ENCODE measurements around the gene TMEM88. TPM values are rescaled to one million over a fixed set of nuclear protein-coding genes. Genes with fewer than 3 reads are reported as not detected.

The TMEM88 gene
- polyA plus RNA-seq, 1 donor from 2014 or later: 4.2 TPM

DNA sequence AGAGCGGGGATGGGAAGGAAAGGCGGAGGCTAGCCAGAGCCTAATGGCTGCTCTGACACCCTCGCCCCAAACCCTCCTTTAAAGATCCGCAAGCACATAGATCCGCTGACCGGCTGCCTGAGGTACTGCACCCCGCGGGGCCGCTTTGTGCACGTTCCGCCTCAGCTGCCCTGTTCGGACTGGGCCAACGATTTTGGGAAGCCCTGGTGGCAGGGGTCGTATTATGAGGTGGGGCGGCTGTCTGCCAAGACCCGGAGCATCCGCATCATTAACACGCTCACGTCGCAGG lies 3.6 kb downstream of the TMEM88 start:
- TF ChIP-seq SMC3 (conservative IDR thresholded peaks at IDR 0.05; ENCODE audit: poor library complexity) (peak; percentile 49), POLR2AphosphoS5 (IDR thresholded peaks at IDR 0.05) (no peak), TAF1 (IDR thresholded peaks at IDR 0.05; ENCODE audit: low read depth) (no peak), EP300 (conservative IDR thresholded peaks at IDR 0.05; ENCODE audit: poor library complexity, severe bottlenecking) (no peak), RAD21 (conservative IDR thresholded peaks at IDR 0.05) (peak; percentile 43), EZH2 (IDR thresholded peaks at IDR 0.05; ENCODE audit: borderline replicate concordance, insufficient read depth, low read length, poor library complexity, severe bottlenecking) (no peak), MXI1 (conservative IDR thresholded peaks at IDR 0.05; ENCODE audit: poor library complexity, severe bottlenecking) (no peak)
- TF ChIP-seq, protein P1, sequence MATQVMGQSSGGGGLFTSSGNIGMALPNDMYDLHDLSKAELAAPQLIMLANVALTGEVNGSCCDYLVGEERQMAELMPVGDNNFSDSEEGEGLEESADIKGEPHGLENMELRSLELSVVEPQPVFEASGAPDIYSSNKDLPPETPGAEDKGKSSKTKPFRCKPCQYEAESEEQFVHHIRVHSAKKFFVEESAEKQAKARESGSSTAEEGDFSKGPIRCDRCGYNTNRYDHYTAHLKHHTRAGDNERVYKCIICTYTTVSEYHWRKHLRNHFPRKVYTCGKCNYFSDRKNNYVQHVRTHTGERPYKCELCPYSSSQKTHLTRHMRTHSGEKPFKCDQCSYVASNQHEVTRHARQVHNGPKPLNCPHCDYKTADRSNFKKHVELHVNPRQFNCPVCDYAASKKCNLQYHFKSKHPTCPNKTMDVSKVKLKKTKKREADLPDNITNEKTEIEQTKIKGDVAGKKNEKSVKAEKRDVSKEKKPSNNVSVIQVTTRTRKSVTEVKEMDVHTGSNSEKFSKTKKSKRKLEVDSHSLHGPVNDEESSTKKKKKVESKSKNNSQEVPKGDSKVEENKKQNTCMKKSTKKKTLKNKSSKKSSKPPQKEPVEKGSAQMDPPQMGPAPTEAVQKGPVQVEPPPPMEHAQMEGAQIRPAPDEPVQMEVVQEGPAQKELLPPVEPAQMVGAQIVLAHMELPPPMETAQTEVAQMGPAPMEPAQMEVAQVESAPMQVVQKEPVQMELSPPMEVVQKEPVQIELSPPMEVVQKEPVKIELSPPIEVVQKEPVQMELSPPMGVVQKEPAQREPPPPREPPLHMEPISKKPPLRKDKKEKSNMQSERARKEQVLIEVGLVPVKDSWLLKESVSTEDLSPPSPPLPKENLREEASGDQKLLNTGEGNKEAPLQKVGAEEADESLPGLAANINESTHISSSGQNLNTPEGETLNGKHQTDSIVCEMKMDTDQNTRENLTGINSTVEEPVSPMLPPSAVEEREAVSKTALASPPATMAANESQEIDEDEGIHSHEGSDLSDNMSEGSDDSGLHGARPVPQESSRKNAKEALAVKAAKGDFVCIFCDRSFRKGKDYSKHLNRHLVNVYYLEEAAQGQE (IDR thresholded peaks at IDR 0.05; ENCODE audit: borderline replicate concordance): peak; percentile 4
- TF ChIP-seq, protein P2, sequence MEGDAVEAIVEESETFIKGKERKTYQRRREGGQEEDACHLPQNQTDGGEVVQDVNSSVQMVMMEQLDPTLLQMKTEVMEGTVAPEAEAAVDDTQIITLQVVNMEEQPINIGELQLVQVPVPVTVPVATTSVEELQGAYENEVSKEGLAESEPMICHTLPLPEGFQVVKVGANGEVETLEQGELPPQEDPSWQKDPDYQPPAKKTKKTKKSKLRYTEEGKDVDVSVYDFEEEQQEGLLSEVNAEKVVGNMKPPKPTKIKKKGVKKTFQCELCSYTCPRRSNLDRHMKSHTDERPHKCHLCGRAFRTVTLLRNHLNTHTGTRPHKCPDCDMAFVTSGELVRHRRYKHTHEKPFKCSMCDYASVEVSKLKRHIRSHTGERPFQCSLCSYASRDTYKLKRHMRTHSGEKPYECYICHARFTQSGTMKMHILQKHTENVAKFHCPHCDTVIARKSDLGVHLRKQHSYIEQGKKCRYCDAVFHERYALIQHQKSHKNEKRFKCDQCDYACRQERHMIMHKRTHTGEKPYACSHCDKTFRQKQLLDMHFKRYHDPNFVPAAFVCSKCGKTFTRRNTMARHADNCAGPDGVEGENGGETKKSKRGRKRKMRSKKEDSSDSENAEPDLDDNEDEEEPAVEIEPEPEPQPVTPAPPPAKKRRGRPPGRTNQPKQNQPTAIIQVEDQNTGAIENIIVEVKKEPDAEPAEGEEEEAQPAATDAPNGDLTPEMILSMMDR (IDR thresholded peaks at IDR 0.05; ENCODE audit: poor library complexity, severe bottlenecking): peak; percentile 64
- peaks cover 22% of the 10 kb centered on the region for H3K79me2 ChIP-seq (replicated peaks; ENCODE audit: insufficient read depth, low read length)
- no peaks in the 10 kb centered on the region for H4K20me1 ChIP-seq (ENCODE audit: insufficient read depth)
- peak overlapping the region; percentile 92 for H3K9ac ChIP-seq (ENCODE audit: low read length)
- peak overlapping the region; percentile 98 for H3K27ac ChIP-seq (ENCODE audit: low read length)
- no peaks in the 10 kb centered on the region for H3K36me3 ChIP-seq (ENCODE audit: insufficient read depth, low read length)
- H3K4me3 ChIP-seq (ENCODE audit: low read length): peak overlapping the region; percentile 85
- peaks cover 13% of the 10 kb centered on the region for H3F3A ChIP-seq (ENCODE audit: insufficient read depth, low read length, poor library complexity, severe bottlenecking)
- H3K9me3 ChIP-seq (ENCODE audit: low read length): no peaks in the 10 kb centered on the region
- no peaks in the 10 kb centered on the region for H3K27me3 ChIP-seq (ENCODE audit: insufficient read depth, low read depth, low read length)
- peak overlapping the region; percentile 71 for H3K4me2 ChIP-seq (ENCODE audit: low read length)
- H3K9me2 ChIP-seq (ENCODE audit: insufficient read depth, low read length): no peaks in the 10 kb centered on the region
- peak overlapping the region; percentile 59 for H2AFZ ChIP-seq (ENCODE audit: low read depth, low read length)

DNA sequence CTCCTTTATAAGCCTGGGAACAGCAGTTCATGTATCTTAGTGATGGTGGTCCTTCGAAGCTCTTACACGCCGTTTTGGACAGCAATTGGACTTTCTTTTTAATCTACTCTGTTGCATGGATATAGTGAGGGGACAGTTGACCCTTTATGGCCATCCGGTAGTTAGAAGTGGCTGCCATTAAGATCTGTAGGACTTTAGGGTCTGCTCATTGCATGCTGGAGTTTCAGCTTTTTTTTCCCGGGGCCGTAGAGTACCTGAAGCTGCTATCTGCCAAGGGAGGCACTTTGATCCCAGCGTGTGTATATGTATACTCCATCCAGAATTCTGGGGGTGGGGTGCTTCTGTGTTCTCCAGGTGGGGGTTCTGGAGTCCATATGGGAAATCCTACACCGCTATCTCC lies 4.2 kb downstream of the TMEM88 start:
- peak overlapping the region; percentile 71 for H3K4me2 ChIP-seq (ENCODE audit: low read length)
- H3K4me3 ChIP-seq (ENCODE audit: low read length): peak overlapping the region; percentile 85
- no peak for TF ChIP-seq RAD21 (conservative IDR thresholded peaks at IDR 0.05)
- TF ChIP-seq, protein P1 (IDR thresholded peaks at IDR 0.05; ENCODE audit: borderline replicate concordance): no peak
- TF ChIP-seq TAF1 (IDR thresholded peaks at IDR 0.05; ENCODE audit: low read depth): no peak
- no peak for TF ChIP-seq EP300 (conservative IDR thresholded peaks at IDR 0.05; ENCODE audit: poor library complexity, severe bottlenecking)
- no peak for TF ChIP-seq SMC3 (conservative IDR thresholded peaks at IDR 0.05; ENCODE audit: poor library complexity)
- no peak for TF ChIP-seq EZH2 (IDR thresholded peaks at IDR 0.05; ENCODE audit: borderline replicate concordance, insufficient read depth, low read length, poor library complexity, severe bottlenecking)
- TF ChIP-seq, protein P2 (IDR thresholded peaks at IDR 0.05; ENCODE audit: poor library complexity, severe bottlenecking): no peak
- H4K20me1 ChIP-seq (ENCODE audit: insufficient read depth): no peaks in the 10 kb centered on the region
- no peaks in the 10 kb centered on the region for H3K9me3 ChIP-seq (ENCODE audit: low read length)
- peak overlapping the region; percentile 98 for H3K27ac ChIP-seq (ENCODE audit: low read length)
- peaks cover 13% of the 10 kb centered on the region for H3F3A ChIP-seq (ENCODE audit: insufficient read depth, low read length, poor library complexity, severe bottlenecking)
- peaks cover 22% of the 10 kb centered on the region for H3K79me2 ChIP-seq (replicated peaks; ENCODE audit: insufficient read depth, low read length)
- peak overlapping the region; percentile 92 for H3K9ac ChIP-seq (ENCODE audit: low read length)
- no peaks in the 10 kb centered on the region for H3K27me3 ChIP-seq (ENCODE audit: insufficient read depth, low read depth, low read length)
- no peak overlapping the region for H2AFZ ChIP-seq (ENCODE audit: low read depth, low read length)
- H3K9me2 ChIP-seq (ENCODE audit: insufficient read depth, low read length): no peaks in the 10 kb centered on the region
- H3K36me3 ChIP-seq (ENCODE audit: insufficient read depth, low read length): no peaks in the 10 kb centered on the region

Data from neural cell (in vitro differentiated cells).